Lower lobe of right lung (tissue), 2 donors: ENCODE measurements around the gene MARCHF3. TPM values are rescaled to one million over a fixed set of nuclear protein-coding genes. Genes with fewer than 3 reads are reported as not detected.

Experiments
- ATAC-seq, 2 donors: fragments of 200-7000 bp; cut with Tn5 transposase; one replicate each; pipeline ENCODE4 v1.9.1; 2020 to 2022; ENCODE audit warnings: mild to moderate bottlenecking in 2 of 2, moderate library complexity in 2 of 2
- DNase-seq: peaks from one replicate; pipeline ENCODE4 v3.0.0-alpha.2; 2020
- H3K27ac ChIP-seq: fragments of 200-600 bp; one replicate; pipeline ENCODE4 v1.8.0; 2022
- H3K27me3 ChIP-seq: fragments of 200-600 bp; one replicate; pipeline ENCODE4 v1.8.0; 2022; ENCODE audit warnings: low read depth
- H3K36me3 ChIP-seq: fragments of 200-600 bp; one replicate; pipeline ENCODE4 v1.8.0; 2022; ENCODE audit warnings: mild to moderate bottlenecking
- H3K4me1 ChIP-seq: fragments of 200-600 bp; one replicate; pipeline ENCODE4 v1.8.0; 2022
- H3K4me3 ChIP-seq: fragments of 200-600 bp; one replicate; pipeline ENCODE4 v1.8.0; 2022; ENCODE audit warnings: mild to moderate bottlenecking
- H3K9me3 ChIP-seq: fragments of 200-600 bp; one replicate; pipeline ENCODE4 v1.8.0; 2022
- CTCF ChIP-seq: fragments of 200-600 bp; IDR thresholded peaks from one replicate; pipeline ENCODE4 v1.8.0; 2022; ENCODE audit warnings: antibody characterized with exemption, mild to moderate bottlenecking
- intact Hi-C: fragments of 100-400 bp; cut with DNase I; formaldehyde crosslinking; loops from one replicate; pipeline ENCODE4 v1.11.0; 2022
- total RNA-seq: library from RNA; stranded (reverse); fragmentation: NEBNext Ultra II Directional; extraction: Animal tissue kit (Norgen Biotek cat#: 25700); gene quantifications from one replicate; pipeline ENCODE4 v1.2.1, GENCODE V29; 2021
- donor health status: DM: no; HTN: yes; CAD: no; lungs with severe emphysema.

MARCHF3 gene
- total RNA-seq, 1 donor from 2014 or later: 14.3 TPM

DNA sequence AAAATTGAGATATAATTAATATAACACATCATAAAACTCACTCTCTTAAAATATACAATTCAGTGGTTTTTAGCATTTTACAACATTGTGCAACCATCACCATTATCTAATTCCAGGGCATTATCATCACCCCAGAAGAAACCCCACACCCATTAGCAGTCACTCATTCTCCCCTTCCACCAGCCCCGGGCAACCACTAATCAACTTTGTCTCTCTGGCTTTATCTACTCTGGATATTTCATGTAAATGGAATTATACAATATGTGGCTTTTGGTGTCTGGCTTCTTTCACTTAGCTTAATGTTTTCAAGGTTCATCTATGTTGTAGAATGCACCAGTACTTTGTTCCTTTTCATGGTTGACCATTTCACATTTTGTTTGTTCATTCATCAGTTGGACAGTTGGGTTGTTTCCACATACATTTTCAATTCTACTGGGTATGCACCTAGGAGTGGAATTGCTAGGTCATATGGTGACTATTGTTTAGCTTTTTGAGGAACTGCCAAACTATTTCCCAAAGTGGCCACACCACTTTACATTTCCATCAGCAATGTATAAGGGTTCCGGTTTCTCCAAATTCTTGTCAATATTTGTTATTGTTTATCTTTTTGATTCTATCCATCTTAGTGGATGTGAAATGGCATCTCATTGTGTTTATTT is 62.4 kb downstream of the MARCHF3 start:
- intact Hi-C loops: no loop called here
- no peaks in the 10 kb centered on the region for H3K27me3 ChIP-seq
- H3K9me3 ChIP-seq: no peaks in the 10 kb centered on the region
- H3K27ac ChIP-seq: no peak overlapping the region
- H3K4me3 ChIP-seq: no peak overlapping the region
- ATAC-seq (no peak), DNase-seq (no peak)
- peaks cover 30% of the 10 kb centered on the region for H3K4me1 ChIP-seq
- no peak for TF ChIP-seq CTCF
- H3K36me3 ChIP-seq: no peaks in the 10 kb centered on the region

GRCh38 chr5:126965487-126965886 is 64.9 kb downstream of the MARCHF3 start:
- no peaks in the 10 kb centered on the region for H3K36me3 ChIP-seq
- no peaks in the 10 kb centered on the region for H3K9me3 ChIP-seq
- DNase-seq: no peak
- no peak overlapping the region for H3K4me3 ChIP-seq
- H3K27me3 ChIP-seq: no peaks in the 10 kb centered on the region
- peaks cover 7% of the 10 kb centered on the region for H3K4me1 ChIP-seq
- intact Hi-C loops: no loop called here
- ATAC-seq: no peak
- no peak overlapping the region for H3K27ac ChIP-seq
- TF ChIP-seq CTCF: no peak

- Histone ChIP-seq H3K27me3 (no peaks in the 10 kb centered on the region), H3K4me1 (peaks cover 2% of the 10 kb centered on the region), H3K36me3 (no peaks in the 10 kb centered on the region), H3K4me3 (no peak overlapping the region), H3K9me3 (no peaks in the 10 kb centered on the region), H3K27ac (no peak overlapping the region)
- TF ChIP-seq CTCF: no peak
- ATAC-seq (no peak), DNase-seq (no peak)
- intact Hi-C loops: no loop called here
These were observed 65.3 kb downstream of the MARCHF3 start for GRCh38 chr5:126965061-126965475.

GRCh38 chr5:126963822-126964375 is 66.5 kb downstream of the MARCHF3 start:
- Histone ChIP-seq H3K27ac (no peak overlapping the region), H3K9me3 (no peaks in the 10 kb centered on the region), H3K27me3 (no peaks in the 10 kb centered on the region), H3K4me3 (no peak overlapping the region), H3K36me3 (no peaks in the 10 kb centered on the region), H3K4me1 (no peaks in the 10 kb centered on the region)
- intact Hi-C loops: no loop called here
- ATAC-seq (no peak), DNase-seq (no peak)
- TF ChIP-seq CTCF: no peak

DNA sequence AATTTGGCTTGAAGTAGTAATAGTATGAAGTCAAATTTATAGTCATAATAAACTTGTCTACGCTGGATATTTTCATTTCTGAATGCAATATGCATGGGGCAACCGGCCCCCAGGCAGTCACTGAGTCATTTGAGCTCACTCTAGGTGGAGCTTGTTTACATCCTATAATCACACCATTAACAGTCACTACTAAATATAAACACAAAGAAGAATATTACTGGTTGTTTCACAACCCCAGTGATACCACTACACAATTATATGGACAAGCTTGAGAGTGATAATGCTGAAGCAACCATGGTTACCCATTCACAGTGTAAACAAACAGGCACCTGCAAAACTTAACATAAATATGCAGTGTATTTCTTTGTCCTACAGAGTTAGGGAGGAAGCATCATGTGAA is 68.7 kb downstream of the MARCHF3 start:
- Histone ChIP-seq H3K27me3 (no peaks in the 10 kb centered on the region), H3K4me1 (no peaks in the 10 kb centered on the region), H3K4me3 (no peak overlapping the region), H3K9me3 (no peaks in the 10 kb centered on the region), H3K36me3 (no peaks in the 10 kb centered on the region), H3K27ac (no peak overlapping the region)
- intact Hi-C loops: no loop called here
- ATAC-seq: no peak
- no peak for TF ChIP-seq CTCF
- DNase-seq: no peak
